Middle frontal gyrus (tissue), 1 donor: ENCODE data around the gene UNC119.
"Not testable (repeated sequence)": the region's sequence is repeated elsewhere in the genome, so short reads cannot be mapped to it uniquely, and the experiment has no call there.

Experiments used
- DNase-seq: peaks from one replicate; pipeline ENCODE4 v3.0.0-alpha.2; 2015; ENCODE audit warnings: low spot score; ENCODE audit errors: extremely low spot score

Gene UNC119

GRCh38 chr17:28522281-28522680 lies 30.1 kb downstream of the UNC119 start:
- not testable (repeated sequence) for DNase-seq

GRCh38 chr17:28521311-28522085 lies 30.9 kb downstream of the UNC119 start:
- DNase-seq, result no peak

- DNase-seq, result no peak
These were observed 31.7 kb downstream of the UNC119 start for GRCh38 chr17:28520687-28521086.

GRCh38 chr17:28519236-28519635 lies 33.2 kb downstream of the UNC119 start:
- no peak for DNase-seq

GRCh38 chr17:28518578-28518977 lies 33.8 kb downstream of the UNC119 start:
- DNase-seq, result no peak

- no peak for DNase-seq
These were observed 34.3 kb downstream of the UNC119 start for GRCh38 chr17:28518132-28518531.

- no peak for DNase-seq
These were observed 36.9 kb downstream of the UNC119 start for GRCh38 chr17:28515518-28515917.

- no peak for DNase-seq
These were observed 37.8 kb downstream of the UNC119 start for GRCh38 chr17:28514561-28515002.

- no peak for DNase-seq
These were observed 38.9 kb downstream of the UNC119 start for GRCh38 chr17:28513476-28513875.

- no peak for DNase-seq
These were observed 40.5 kb downstream of the UNC119 start for GRCh38 chr17:28511858-28512461.

GRCh38 chr17:28509789-28510188 lies 42.6 kb downstream of the UNC119 start:
- no peak for DNase-seq

- DNase-seq, result no peak
These were observed 44.2 kb downstream of the UNC119 start for GRCh38 chr17:28508211-28508724.

GRCh38 chr17:28507567-28508203 lies 44.7 kb downstream of the UNC119 start:
- DNase-seq, result no peak

- no peak for DNase-seq
These were observed 45.5 kb downstream of the UNC119 start for GRCh38 chr17:28506763-28507487.

GRCh38 chr17:28505986-28506665 lies 46.3 kb downstream of the UNC119 start, which contains the start of gene FOXN1:
Gene FOXN1 (plus strand): TSS chr17:28506348. CDS start chr17:28523970, 17,622 bp downstream.
- DNase-seq, result no peak

GRCh38 chr17:28503420-28503819 lies 49.0 kb downstream of the UNC119 start:
- no peak for DNase-seq

GRCh38 chr17:28501421-28502284 lies 50.8 kb downstream of the UNC119 start:
- DNase-seq, result no peak

GRCh38 chr17:28500712-28501379 lies 51.6 kb downstream of the UNC119 start:
- no peak for DNase-seq

- no peak for DNase-seq
These were observed 52.6 kb downstream of the UNC119 start for GRCh38 chr17:28499684-28500357.
